ENCODE data around the gene TRIM46. TPM values are rescaled to one million over a fixed set of nuclear protein-coding genes. Genes with fewer than 3 reads are reported as not detected.

TRIM46 gene
- total and polyA plus RNA-seq, 2 experiments from 2014 or later = 8.1 to 15.4 TPM

DNA sequence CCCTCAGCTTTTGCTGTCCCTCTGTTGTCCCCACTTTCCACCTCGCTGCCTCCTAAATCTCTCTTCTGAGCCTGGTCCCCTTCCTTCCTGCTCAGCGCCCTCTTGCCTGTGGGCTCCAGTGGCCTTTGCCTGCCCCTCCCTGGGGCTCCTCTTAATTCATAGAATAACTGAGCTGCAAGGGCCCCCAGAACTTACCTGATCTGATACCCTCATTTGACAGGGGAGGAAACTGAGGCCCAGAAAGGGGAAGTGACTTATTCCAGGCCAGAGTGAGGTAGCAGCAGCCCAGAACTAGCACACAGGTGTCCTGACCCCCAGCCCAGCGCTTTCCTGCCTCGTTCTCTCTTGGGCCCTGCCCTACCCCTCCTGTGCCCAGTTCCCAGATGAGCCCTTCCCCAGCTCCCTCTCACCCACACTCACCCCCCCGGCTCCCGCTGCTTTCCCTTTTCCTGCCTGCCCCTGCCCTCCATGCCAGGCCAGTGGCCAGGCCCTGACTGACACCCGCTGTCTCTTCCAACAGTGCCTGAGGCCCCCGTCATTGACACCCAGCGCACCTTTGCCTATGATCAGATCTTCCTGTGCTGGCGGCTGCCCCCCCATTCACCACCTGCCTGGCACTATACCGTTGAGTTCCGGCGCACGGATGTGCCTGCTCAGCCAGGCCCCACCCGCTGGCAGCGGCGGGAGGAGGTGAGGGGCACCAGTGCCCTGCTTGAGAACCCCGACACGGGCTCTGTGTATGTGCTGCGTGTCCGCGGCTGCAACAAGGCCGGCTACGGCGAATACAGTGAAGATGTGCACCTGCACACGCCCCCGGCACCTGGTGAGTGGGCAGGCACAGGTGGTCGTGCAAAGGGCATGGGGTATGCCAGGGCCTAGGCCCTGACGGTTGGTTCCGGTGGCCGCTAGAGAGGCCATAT is 5.7 kb downstream of the TRIM46 start:
- Histone ChIP-seq H3K27me3 (ENCODE audit: insufficient read depth) (no peaks in the 10 kb centered on the region), H4K20me1 (replicated peaks; ENCODE audit: insufficient read depth) (no peaks in the 10 kb centered on the region), H3K4me3 (no peak overlapping the region), H3K4me1 (ENCODE audit: insufficient read depth) (peaks cover 10% of the 10 kb centered on the region; the same call in 1 of the 2 replicates), H3K36me3 (ENCODE audit: insufficient read depth) (peaks cover 20% of the 10 kb centered on the region; the same call in 1 of the 2 replicates), H2AFZ (no peak overlapping the region), H3K4me2 (no peak overlapping the region), H3K27ac (ENCODE audit: low read depth) (no peak overlapping the region), H3K79me2 (replicated peaks; ENCODE audit: insufficient read depth) (0 out of 2 replicates have a peak, but pooled peaks cover 3% of the 10 kb centered on the region), H3F3A (replicated peaks; ENCODE audit: low read depth) (peaks cover 7% of the 10 kb centered on the region; the same call in 1 of the 2 replicates), H3K9me2 (ENCODE audit: insufficient read depth) (no peaks in the 10 kb centered on the region)
- DNase-seq (ENCODE audit: low spot score) = no peak
- no peak for TF ChIP-seq CREB1 (CRISPR knock-in tag; IDR thresholded peaks at IDR 0.05; ENCODE audit: low read depth)
- no peak for TF ChIP-seq NANOG (IDR thresholded peaks at IDR 0.05; ENCODE audit: borderline replicate concordance)
- no peak for TF ChIP-seq STAT1 (IDR thresholded peaks at IDR 0.05; ENCODE audit: unreplicated experiment)
- no peak for TF ChIP-seq ZNF114 (CRISPR knock-in tag; IDR thresholded peaks at IDR 0.05)
- TF ChIP-seq, protein P1, sequence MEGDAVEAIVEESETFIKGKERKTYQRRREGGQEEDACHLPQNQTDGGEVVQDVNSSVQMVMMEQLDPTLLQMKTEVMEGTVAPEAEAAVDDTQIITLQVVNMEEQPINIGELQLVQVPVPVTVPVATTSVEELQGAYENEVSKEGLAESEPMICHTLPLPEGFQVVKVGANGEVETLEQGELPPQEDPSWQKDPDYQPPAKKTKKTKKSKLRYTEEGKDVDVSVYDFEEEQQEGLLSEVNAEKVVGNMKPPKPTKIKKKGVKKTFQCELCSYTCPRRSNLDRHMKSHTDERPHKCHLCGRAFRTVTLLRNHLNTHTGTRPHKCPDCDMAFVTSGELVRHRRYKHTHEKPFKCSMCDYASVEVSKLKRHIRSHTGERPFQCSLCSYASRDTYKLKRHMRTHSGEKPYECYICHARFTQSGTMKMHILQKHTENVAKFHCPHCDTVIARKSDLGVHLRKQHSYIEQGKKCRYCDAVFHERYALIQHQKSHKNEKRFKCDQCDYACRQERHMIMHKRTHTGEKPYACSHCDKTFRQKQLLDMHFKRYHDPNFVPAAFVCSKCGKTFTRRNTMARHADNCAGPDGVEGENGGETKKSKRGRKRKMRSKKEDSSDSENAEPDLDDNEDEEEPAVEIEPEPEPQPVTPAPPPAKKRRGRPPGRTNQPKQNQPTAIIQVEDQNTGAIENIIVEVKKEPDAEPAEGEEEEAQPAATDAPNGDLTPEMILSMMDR (conservative IDR thresholded peaks at IDR 0.05; ENCODE audit: low read depth in 2 of 2) = no peak
- no peak for TF ChIP-seq JUNB (IDR thresholded peaks at IDR 0.05; ENCODE audit: unreplicated experiment)
- TF ChIP-seq EZH2 (IDR thresholded peaks at IDR 0.05; ENCODE audit: low read depth, unreplicated experiment) = no peak
- TF ChIP-seq, protein P2, sequence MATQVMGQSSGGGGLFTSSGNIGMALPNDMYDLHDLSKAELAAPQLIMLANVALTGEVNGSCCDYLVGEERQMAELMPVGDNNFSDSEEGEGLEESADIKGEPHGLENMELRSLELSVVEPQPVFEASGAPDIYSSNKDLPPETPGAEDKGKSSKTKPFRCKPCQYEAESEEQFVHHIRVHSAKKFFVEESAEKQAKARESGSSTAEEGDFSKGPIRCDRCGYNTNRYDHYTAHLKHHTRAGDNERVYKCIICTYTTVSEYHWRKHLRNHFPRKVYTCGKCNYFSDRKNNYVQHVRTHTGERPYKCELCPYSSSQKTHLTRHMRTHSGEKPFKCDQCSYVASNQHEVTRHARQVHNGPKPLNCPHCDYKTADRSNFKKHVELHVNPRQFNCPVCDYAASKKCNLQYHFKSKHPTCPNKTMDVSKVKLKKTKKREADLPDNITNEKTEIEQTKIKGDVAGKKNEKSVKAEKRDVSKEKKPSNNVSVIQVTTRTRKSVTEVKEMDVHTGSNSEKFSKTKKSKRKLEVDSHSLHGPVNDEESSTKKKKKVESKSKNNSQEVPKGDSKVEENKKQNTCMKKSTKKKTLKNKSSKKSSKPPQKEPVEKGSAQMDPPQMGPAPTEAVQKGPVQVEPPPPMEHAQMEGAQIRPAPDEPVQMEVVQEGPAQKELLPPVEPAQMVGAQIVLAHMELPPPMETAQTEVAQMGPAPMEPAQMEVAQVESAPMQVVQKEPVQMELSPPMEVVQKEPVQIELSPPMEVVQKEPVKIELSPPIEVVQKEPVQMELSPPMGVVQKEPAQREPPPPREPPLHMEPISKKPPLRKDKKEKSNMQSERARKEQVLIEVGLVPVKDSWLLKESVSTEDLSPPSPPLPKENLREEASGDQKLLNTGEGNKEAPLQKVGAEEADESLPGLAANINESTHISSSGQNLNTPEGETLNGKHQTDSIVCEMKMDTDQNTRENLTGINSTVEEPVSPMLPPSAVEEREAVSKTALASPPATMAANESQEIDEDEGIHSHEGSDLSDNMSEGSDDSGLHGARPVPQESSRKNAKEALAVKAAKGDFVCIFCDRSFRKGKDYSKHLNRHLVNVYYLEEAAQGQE (IDR thresholded peaks at IDR 0.05; ENCODE audit: unreplicated experiment) = no peak
- no peak for TF ChIP-seq EZH2phosphoT487 (IDR thresholded peaks at IDR 0.05; ENCODE audit: unreplicated experiment)
- no peak for TF ChIP-seq ZNF331 (CRISPR knock-in tag; IDR thresholded peaks at IDR 0.05; ENCODE audit: low read depth)
- TF ChIP-seq POLR2AphosphoS5 (IDR thresholded peaks at IDR 0.05; ENCODE audit: low read depth) = no peak
- no peak for TF ChIP-seq ZNF462 (CRISPR knock-in tag; IDR thresholded peaks at IDR 0.05)
- TF ChIP-seq, protein P3, sequence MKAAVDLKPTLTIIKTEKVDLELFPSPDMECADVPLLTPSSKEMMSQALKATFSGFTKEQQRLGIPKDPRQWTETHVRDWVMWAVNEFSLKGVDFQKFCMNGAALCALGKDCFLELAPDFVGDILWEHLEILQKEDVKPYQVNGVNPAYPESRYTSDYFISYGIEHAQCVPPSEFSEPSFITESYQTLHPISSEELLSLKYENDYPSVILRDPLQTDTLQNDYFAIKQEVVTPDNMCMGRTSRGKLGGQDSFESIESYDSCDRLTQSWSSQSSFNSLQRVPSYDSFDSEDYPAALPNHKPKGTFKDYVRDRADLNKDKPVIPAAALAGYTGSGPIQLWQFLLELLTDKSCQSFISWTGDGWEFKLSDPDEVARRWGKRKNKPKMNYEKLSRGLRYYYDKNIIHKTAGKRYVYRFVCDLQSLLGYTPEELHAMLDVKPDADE (IDR thresholded peaks at IDR 0.05) = no peak
- no peak overlapping the region for H3K27ac Mint-ChIP-seq
- peaks cover 17% of the 10 kb centered on the region for H3K4me1 Mint-ChIP-seq
- no peak overlapping the region for H3K4me3 Mint-ChIP-seq
- H3K27me3 Mint-ChIP-seq (ENCODE audit: insufficient read depth, low read depth, poor library complexity) = peaks cover 4% of the 10 kb centered on the region
- no peak for ATAC-seq
- H3K9me3 Mint-ChIP-seq = no peaks in the 10 kb centered on the region; the same call in 2 of the 3 replicates
- H3K36me3 Mint-ChIP-seq (ENCODE audit: low read depth) = peaks cover 57% of the 10 kb centered on the region

Measured in GM23338 (cell line).